Measurements from ENCODE around the gene UBE2D2. TPM values are rescaled to one million over a fixed set of nuclear protein-coding genes. Genes with fewer than 3 reads are reported as not detected.

The UBE2D2 gene
- total and polyA plus RNA-seq, 2 of the 13 experiments (the other 11 are each of a cell fraction or from before 2014, with no cell fraction given) = 79.1 to 109 TPM

GRCh38 chr5:139642891-139643871 lies 82.0 kb downstream of the UBE2D2 start (continued):
- TF ChIP-seq, protein P1, sequence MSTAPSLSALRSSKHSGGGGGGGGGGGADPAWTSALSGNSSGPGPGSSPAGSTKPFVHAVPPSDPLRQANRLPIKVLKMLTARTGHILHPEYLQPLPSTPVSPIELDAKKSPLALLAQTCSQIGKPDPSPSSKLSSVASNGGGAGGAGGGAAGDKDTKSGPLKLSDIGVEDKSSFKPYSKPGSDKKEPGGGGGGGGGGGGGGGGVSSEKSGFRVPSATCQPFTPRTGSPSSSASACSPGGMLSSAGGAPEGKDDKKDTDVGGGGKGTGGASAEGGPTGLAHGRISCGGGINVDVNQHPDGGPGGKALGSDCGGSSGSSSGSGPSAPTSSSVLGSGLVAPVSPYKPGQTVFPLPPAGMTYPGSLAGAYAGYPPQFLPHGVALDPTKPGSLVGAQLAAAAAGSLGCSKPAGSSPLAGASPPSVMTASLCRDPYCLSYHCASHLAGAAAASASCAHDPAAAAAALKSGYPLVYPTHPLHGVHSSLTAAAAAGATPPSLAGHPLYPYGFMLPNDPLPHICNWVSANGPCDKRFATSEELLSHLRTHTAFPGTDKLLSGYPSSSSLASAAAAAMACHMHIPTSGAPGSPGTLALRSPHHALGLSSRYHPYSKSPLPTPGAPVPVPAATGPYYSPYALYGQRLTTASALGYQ (CRISPR knock-in tag; IDR thresholded peaks at IDR 0.05) = peak; percentile 58; the same call in 1 of the 2 replicates
- TF ChIP-seq PCBP1 (IDR thresholded peaks at IDR 0.05; ENCODE audit: borderline replicate concordance, low read depth, low read length) (peak; percentile 80; the same call in 1 of the 2 replicates), DMAP1 (CRISPR knock-in tag; IDR thresholded peaks at IDR 0.05) (peak; percentile 37; the same call in 1 of the 2 replicates), NR2F2 (IDR thresholded peaks at IDR 0.05; ENCODE audit: borderline replicate concordance, low read depth) (peak; percentile 92), ZNF674 (CRISPR knock-in tag; IDR thresholded peaks at IDR 0.05; ENCODE audit: low read depth) (no peak), NCOR1 (IDR thresholded peaks at IDR 0.05; ENCODE audit: borderline replicate concordance, low read length) (peak; percentile 62; the same call in 1 of the 2 replicates), HNRNPLL (IDR thresholded peaks at IDR 0.05; ENCODE audit: low read depth, low read length, poor library complexity, severe bottlenecking) (peak; percentile 37), MTA1 (CRISPR knock-in tag; IDR thresholded peaks at IDR 0.05; ENCODE audit: borderline replicate concordance) (peak; percentile 83; the same call in 1 of the 2 replicates), ETV5 (CRISPR knock-in tag; IDR thresholded peaks at IDR 0.05; ENCODE audit: borderline replicate concordance) (peak; percentile 24; the same call in 1 of the 2 replicates), REPIN1 (CRISPR knock-in tag; IDR thresholded peaks at IDR 0.05; ENCODE audit: borderline replicate concordance, low read depth) (peak; percentile 90; the same call in 1 of the 2 replicates), KAT8 (CRISPR knock-in tag; IDR thresholded peaks at IDR 0.05) (peak; percentile 63), NR2F1 (CRISPR knock-in tag; IDR thresholded peaks at IDR 0.05) (peak; percentile 87 to 97), ZSCAN21 (CRISPR knock-in tag; IDR thresholded peaks at IDR 0.05; ENCODE audit: borderline replicate concordance) (peak; percentile 68; the same call in 1 of the 2 replicates), KDM6A (CRISPR knock-in tag; IDR thresholded peaks at IDR 0.05; ENCODE audit: low read depth) (peak; percentile 56; the same call in 1 of the 2 replicates), HNRNPL (IDR thresholded peaks at IDR 0.05; ENCODE audit: low read depth, low read length) (peak; percentile 97), LCORL (IDR thresholded peaks at IDR 0.05) (no peak), LCORL (CRISPR knock-in tag; IDR thresholded peaks at IDR 0.05) (peak; percentile 93), ZNF761 (CRISPR knock-in tag; conservative IDR thresholded peaks at IDR 0.05) (peak; percentile 76; the same call in 1 of the 2 replicates), ZNF430 (CRISPR knock-in tag; IDR thresholded peaks at IDR 0.05) (peak; percentile 75; the same call in 1 of the 2 replicates), GABPA (IDR thresholded peaks at IDR 0.05; ENCODE audit: low read depth, low read length) (no peak), GABPA (CRISPR knock-in tag; IDR thresholded peaks at IDR 0.05; ENCODE audit: low read depth) (peak; percentile 36; the same call in 1 of the 2 replicates), HOXD1 (CRISPR knock-in tag; IDR thresholded peaks at IDR 0.05) (0 out of 2 replicates have a peak, but pooled peaks have one; percentile 21)
- TF ChIP-seq, protein P2, sequence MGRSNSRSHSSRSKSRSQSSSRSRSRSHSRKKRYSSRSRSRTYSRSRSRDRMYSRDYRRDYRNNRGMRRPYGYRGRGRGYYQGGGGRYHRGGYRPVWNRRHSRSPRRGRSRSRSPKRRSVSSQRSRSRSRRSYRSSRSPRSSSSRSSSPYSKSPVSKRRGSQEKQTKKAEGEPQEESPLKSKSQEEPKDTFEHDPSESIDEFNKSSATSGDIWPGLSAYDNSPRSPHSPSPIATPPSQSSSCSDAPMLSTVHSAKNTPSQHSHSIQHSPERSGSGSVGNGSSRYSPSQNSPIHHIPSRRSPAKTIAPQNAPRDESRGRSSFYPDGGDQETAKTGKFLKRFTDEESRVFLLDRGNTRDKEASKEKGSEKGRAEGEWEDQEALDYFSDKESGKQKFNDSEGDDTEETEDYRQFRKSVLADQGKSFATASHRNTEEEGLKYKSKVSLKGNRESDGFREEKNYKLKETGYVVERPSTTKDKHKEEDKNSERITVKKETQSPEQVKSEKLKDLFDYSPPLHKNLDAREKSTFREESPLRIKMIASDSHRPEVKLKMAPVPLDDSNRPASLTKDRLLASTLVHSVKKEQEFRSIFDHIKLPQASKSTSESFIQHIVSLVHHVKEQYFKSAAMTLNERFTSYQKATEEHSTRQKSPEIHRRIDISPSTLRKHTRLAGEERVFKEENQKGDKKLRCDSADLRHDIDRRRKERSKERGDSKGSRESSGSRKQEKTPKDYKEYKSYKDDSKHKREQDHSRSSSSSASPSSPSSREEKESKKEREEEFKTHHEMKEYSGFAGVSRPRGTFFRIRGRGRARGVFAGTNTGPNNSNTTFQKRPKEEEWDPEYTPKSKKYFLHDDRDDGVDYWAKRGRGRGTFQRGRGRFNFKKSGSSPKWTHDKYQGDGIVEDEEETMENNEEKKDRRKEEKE (IDR thresholded peaks at IDR 0.05) = no peak
- TF ChIP-seq, protein P3, sequence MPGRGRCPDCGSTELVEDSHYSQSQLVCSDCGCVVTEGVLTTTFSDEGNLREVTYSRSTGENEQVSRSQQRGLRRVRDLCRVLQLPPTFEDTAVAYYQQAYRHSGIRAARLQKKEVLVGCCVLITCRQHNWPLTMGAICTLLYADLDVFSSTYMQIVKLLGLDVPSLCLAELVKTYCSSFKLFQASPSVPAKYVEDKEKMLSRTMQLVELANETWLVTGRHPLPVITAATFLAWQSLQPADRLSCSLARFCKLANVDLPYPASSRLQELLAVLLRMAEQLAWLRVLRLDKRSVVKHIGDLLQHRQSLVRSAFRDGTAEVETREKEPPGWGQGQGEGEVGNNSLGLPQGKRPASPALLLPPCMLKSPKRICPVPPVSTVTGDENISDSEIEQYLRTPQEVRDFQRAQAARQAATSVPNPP (CRISPR knock-in tag; IDR thresholded peaks at IDR 0.05) = no peak
